Esophagus squamous epithelium (tissue), 5 donors: ENCODE measurements around the gene NET1. TPM values are rescaled to one million over a fixed set of nuclear protein-coding genes. Genes with fewer than 3 reads are reported as not detected.

Experiments used
- DNase-seq: peaks from one replicate; lab custom pipeline; 2025; lab: John Stamatoyannopoulos, UW
- H3K27ac ChIP-seq, 4 donors: fragments of 200-600 bp; sonication (generic); one replicate each; pipeline ENCODE4 v1.5.1; 2016 to 2019; ENCODE audit warnings: mild to moderate bottlenecking in 1 of 4
- H3K27me3 ChIP-seq, 4 donors: fragments of 200-600 bp; sonication (generic); 1 replicate in 3 of 4; 2 replicates in 1 of 4; pipeline versions ENCODE4 v1.5.1 to v1.6.0; 2017 to 2021; ENCODE audit warnings: antibody characterized with exemption in 1 of 4
- H3K36me3 ChIP-seq, 3 donors: fragments of 200-600 bp; sonication (generic); one replicate each; pipeline ENCODE4 v1.5.1; 2016 to 2019
- H3K4me1 ChIP-seq, 3 donors: fragments of 200-600 bp; sonication (generic); one replicate each; pipeline ENCODE4 v1.5.1; 2017 to 2019
- H3K4me3 ChIP-seq, 4 donors: fragments of 200-600 bp; sonication (generic); 1 replicate in 3 of 4; 2 replicates in 1 of 4; pipeline ENCODE4 v1.5.1; 2016 to 2019; ENCODE audit warnings: mild to moderate bottlenecking in 2 of 4, moderate library complexity in 1 of 4
- H3K9me3 ChIP-seq, 3 donors: fragments of 200-600 bp; sonication (generic); one replicate each; pipeline ENCODE4 v1.5.1; 2016 to 2019
- POLR2A ChIP-seq, 4 donors: fragments of 450-650 bp; IDR thresholded peaks; one replicate each; pipeline ENCODE4 v1.6.1; 2017; ENCODE audit warnings: antibody characterized with exemption in 4 of 4, mild to moderate bottlenecking in 4 of 4, moderate library complexity in 3 of 4
- WGBS, 2 donors: methylation state at CpG; one replicate each; pipeline ENCODE4 v1.1.5; 2018; 5-methylcytosine and 5-hydroxymethylcytosine counted together
- intact Hi-C: fragments of 100-400 bp; cut with DNase I; formaldehyde crosslinking; loops from one replicate; pipeline ENCODE4 v1.15.0; 2022
- total RNA-seq, 4 donors: library from RNA; depleted of rRNA; stranded (reverse); fragments of >200 nt; gene quantifications; one replicate each; pipeline ENCODE4 v1.1.0, GENCODE V29; 2016
- TF ChIP-seq, protein P1 (sequence below), 6 experiments: fragments of 450-650 bp in 4 of 6; fragments of 200-600 bp in 2 of 6; sonication (generic) in 2 of 6; IDR thresholded peaks; one replicate each; pipeline ENCODE4 v1.5.1; 2016 to 2019; ENCODE audit warnings: antibody characterized with exemption in 6 of 6, mild to moderate bottlenecking in 4 of 6, moderate library complexity in 4 of 6
- donor health status: DM: yes; HTN: yes; CAD: no.

NET1 gene
- total RNA-seq, 4 donors from 2014 or later: 77.8 to 170 (median 107) TPM

DNA sequence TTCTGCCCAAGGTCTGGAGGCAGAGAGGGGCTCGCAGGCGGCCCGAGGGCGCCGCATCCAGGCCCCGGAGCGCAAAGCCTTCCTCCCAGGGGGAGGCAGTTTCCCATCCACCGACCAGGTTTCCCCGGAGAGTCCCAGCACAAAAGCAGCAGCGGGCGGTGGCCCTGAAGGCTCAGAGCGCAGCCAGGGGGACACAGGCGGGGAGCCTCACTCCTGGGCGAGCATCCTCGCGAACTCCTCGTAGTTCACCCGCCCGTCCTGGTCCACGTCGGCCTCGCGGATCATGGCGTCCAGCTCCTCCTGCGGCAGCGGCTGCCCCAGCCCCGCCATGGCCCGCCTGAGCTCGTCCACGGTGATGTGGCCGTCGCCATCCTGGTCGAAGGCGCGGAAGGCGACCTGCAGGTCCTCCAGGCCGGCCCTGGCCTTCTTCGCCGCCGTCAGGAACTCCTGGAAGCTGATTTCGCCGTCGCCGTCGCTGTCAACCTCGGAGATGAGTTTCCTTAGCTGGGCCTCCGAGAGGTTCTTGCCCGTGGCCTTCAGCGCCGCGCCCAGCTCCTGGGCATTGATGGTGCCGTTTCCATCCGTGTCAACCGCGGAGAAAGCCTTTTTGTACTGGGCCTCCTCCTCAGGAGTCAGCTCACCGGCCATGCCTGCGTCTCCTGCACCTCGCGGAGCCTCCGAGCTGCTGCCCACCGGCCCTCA is 86.6 kb downstream of the NET1 start:
- no peak for DNase-seq
- Histone ChIP-seq H3K4me3 (no peak overlapping the region), H3K27me3 (no peaks in the 10 kb centered on the region), H3K4me1 (peaks cover 26 to 65% (median 28%) of the 10 kb centered on the region in 3 donors), H3K27ac (no peak overlapping the region), H3K36me3 (no peaks in the 10 kb centered on the region), H3K9me3 (no peaks in the 10 kb centered on the region)
- intact Hi-C loops: no loop called here
- WGBS, 2 donors: 92 to 99% methylated on average over 15 to 29 of the region's 61 CpGs
- TF ChIP-seq POLR2A (IDR thresholded peaks at IDR 0.05): no peak
- TF ChIP-seq, protein P1, sequence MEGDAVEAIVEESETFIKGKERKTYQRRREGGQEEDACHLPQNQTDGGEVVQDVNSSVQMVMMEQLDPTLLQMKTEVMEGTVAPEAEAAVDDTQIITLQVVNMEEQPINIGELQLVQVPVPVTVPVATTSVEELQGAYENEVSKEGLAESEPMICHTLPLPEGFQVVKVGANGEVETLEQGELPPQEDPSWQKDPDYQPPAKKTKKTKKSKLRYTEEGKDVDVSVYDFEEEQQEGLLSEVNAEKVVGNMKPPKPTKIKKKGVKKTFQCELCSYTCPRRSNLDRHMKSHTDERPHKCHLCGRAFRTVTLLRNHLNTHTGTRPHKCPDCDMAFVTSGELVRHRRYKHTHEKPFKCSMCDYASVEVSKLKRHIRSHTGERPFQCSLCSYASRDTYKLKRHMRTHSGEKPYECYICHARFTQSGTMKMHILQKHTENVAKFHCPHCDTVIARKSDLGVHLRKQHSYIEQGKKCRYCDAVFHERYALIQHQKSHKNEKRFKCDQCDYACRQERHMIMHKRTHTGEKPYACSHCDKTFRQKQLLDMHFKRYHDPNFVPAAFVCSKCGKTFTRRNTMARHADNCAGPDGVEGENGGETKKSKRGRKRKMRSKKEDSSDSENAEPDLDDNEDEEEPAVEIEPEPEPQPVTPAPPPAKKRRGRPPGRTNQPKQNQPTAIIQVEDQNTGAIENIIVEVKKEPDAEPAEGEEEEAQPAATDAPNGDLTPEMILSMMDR (IDR thresholded peaks at IDR 0.05): no peak

DNA sequence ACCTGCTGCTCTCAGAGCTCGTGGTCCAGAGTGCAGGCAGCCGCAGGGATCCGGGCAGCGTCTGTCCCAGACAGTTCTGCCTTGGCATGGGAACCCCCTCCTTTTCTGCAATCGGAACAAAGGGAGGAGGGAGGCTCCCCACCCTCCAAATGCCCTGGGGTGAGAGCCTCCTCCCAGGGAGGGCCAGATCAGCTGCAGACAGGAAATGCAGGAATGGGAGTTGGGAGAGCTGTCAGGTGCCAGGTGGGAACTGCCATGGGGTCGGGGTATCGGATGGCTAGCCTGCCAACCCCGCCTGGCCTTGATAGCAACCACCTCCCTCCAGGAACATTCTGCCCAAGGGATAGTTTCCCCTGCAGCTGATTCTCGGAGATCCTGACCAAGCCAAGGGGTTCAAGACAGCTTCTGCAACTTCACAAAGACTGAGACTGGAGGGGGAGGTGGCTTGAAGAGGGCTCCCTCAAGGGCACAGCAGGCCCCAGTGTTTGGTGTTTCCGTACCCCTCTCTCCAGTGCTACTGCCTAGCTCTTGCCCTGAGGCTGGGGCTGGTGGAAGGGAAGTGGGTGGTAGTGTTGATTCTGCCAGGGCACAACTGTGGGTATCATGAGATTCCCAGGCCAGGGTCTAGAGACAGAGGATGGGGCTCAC is 87.3 kb downstream of the NET1 start, which contains the start of gene CALML5:
Gene CALML5, minus strand, starts transcription at position 78 of the 648 bp plus-strand sequence. CDS start 132 bp downstream, outside the sequence.
- no peak for TF ChIP-seq POLR2A (IDR thresholded peaks at IDR 0.05)
- TF ChIP-seq, protein P1 (IDR thresholded peaks at IDR 0.05): no peak
- no peaks in the 10 kb centered on the region for H3K27me3 ChIP-seq
- intact Hi-C loops: no loop called here
- H3K4me1 ChIP-seq: peaks cover 28 to 72% (median 35%) of the 10 kb centered on the region in 3 donors
- WGBS, 2 donors: 83% methylated on average over 1 of the region's 10 CpGs; no CpG with 5 or more reads in 1 of the 2 donors
- H3K9me3 ChIP-seq: no peaks in the 10 kb centered on the region
- DNase-seq: no peak
- H3K36me3 ChIP-seq: no peaks in the 10 kb centered on the region
- H3K27ac ChIP-seq: peak within 1 kb of the TSS in 2 of 4 donors; percentile 3 to 44
- no peak within 1 kb of the TSS for H3K4me3 ChIP-seq

DNA sequence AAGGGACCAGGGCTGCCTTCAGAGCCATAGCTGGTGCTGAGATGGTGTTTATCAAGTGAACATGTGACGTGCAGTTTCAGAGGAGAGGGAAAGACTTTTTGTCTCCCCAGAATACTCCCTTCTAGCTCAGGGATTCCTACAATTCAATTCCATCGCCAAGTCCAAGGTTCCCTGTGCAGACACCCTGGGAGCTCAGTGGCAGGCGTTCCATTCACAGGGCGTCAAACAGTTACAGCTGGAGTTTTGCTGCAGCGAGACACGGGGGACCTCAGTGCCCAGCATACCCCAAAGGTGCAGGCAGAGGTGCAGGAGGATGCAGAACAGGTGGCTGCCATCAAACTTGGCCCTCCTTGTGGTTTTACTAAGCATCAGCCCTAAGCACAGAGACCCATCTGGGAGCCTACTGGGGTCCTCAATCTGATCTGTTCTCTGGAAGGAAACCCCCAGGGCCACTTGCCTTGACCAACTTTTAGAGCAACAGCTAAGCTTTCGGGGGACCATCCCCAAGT is 87.9 kb downstream of the NET1 start:
- no peak for TF ChIP-seq POLR2A (IDR thresholded peaks at IDR 0.05)
- TF ChIP-seq, protein P1 (IDR thresholded peaks at IDR 0.05): no peak
- WGBS, 2 donors: 73 to 84% methylated on average over 4 to 5 of the region's 7 CpGs
- Histone ChIP-seq H3K4me3 (no peak overlapping the region), H3K27me3 (no peaks in the 10 kb centered on the region), H3K36me3 (no peaks in the 10 kb centered on the region), H3K9me3 (no peaks in the 10 kb centered on the region), H3K4me1 (peaks cover 28 to 78% (median 41%) of the 10 kb centered on the region in 3 donors), H3K27ac (peak overlapping the region in 2 of 4 donors; percentile 3 to 44)
- no peak for DNase-seq
- intact Hi-C loops: no loop called here

DNA sequence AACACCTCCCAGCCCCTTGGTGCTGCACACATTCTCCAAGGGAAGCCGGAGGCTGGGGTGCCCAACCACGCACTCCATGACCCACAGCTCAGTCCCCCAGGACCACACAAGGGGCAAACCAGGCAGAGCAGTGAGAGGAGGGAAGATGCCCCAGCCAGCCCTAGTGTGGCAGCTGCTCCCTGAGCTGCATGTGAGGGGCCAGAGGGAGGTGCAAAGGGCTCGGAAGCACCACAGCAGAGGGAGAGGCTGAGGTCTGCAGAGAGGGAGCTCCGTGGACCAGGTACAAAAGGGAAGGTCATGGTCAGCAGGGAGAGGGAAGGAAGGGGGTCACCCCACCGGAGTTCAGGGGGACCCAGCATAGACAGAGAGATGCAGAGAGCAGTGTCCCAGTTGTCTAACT is 88.6 kb downstream of the NET1 start:
- H3K36me3 ChIP-seq: no peaks in the 10 kb centered on the region
- 66 to 82% methylated on average over 2 to 3 of the region's 5 CpGs for WGBS, 2 donors
- no peak overlapping the region for H3K4me3 ChIP-seq
- H3K9me3 ChIP-seq: no peaks in the 10 kb centered on the region
- no peaks in the 10 kb centered on the region for H3K27me3 ChIP-seq
- TF ChIP-seq POLR2A (IDR thresholded peaks at IDR 0.05): no peak
- TF ChIP-seq, protein P1 (IDR thresholded peaks at IDR 0.05): no peak
- peak overlapping the region in 3 of 4 donors; percentile 3 to 36 (median 11) for H3K27ac ChIP-seq
- peaks cover 28 to 85% (median 41%) of the 10 kb centered on the region in 3 donors for H3K4me1 ChIP-seq
- intact Hi-C loops: no loop called here
- DNase-seq: no peak
